Esophagus muscularis mucosa (tissue), 4 donors: ENCODE measurements around the gene UNKL. TPM values are rescaled to one million over a fixed set of nuclear protein-coding genes. Genes with fewer than 3 reads are reported as not detected.

Experiments used
- DNase-seq: peaks from one replicate; pipeline ENCODE4 v3.0.0-alpha.2; 2017; ENCODE audit errors: extremely low spot score
- H3K27ac ChIP-seq, 4 donors: fragments of 200-600 bp; sonication (generic); replicated peaks in 1 of 4; 1 replicate in 3 of 4; 2 replicates in 1 of 4; pipeline ENCODE4 v1.5.1; 2016 to 2019; ENCODE audit warnings: mild to moderate bottlenecking in 1 of 4
- H3K27me3 ChIP-seq, 4 donors: fragments of 200-600 bp; sonication (generic); one replicate each; pipeline versions ENCODE4 v1.5.1 to v1.6.0; 2016 to 2019
- H3K36me3 ChIP-seq, 4 donors: fragments of 200-600 bp; sonication (generic); one replicate each; pipeline ENCODE4 v1.5.1; 2016 to 2019
- H3K4me1 ChIP-seq, 4 donors: fragments of 200-600 bp; sonication (generic); one replicate each; pipeline ENCODE4 v1.5.1; 2016 to 2019
- H3K4me3 ChIP-seq, 4 donors: fragments of 200-600 bp; sonication (generic); 1 replicate in 2 of 4; 2 replicates in 2 of 4; pipeline ENCODE4 v1.5.1; 2016 to 2019; ENCODE audit warnings: mild to moderate bottlenecking in 4 of 4, moderate library complexity in 1 of 4
- H3K9me3 ChIP-seq, 4 donors: fragments of 200-600 bp; sonication (generic); 1 replicate in 3 of 4; 2 replicates in 1 of 4; pipeline ENCODE4 v1.5.1; 2016 to 2019
- EP300 ChIP-seq: sonication (generic); formaldehyde crosslinking; IDR thresholded peaks from one replicate; pipeline ENCODE4 v1.6.1; 2017; ENCODE audit warnings: antibody characterized with exemption
- POLR2A ChIP-seq: fragments of 450-650 bp; IDR thresholded peaks from one replicate; pipeline ENCODE4 v1.6.1; 2017; ENCODE audit warnings: antibody characterized with exemption, moderate library complexity, mild to moderate bottlenecking, low read depth
- POLR2AphosphoS5 ChIP-seq, 2 donors: sonication (generic); formaldehyde crosslinking; IDR thresholded peaks; one replicate each; pipeline ENCODE4 v1.6.1; 2017; ENCODE audit warnings: antibody characterized with exemption in 2 of 2
- WGBS: methylation state at CpG from one replicate; pipeline ENCODE4 v1.1.5; 2018; 5-methylcytosine and 5-hydroxymethylcytosine counted together
- intact Hi-C: fragments of 100-400 bp; cut with DNase I; formaldehyde crosslinking; loops from one replicate; pipeline ENCODE4 v1.15.1; 2023
- total RNA-seq, 4 donors: library from RNA; depleted of rRNA; stranded (reverse); fragments of >200 nt; gene quantifications; one replicate each; pipeline versions ENCODE4 v1.1.0 to v1.2.1, GENCODE V29; 2016
- TF ChIP-seq, protein P1 (sequence below), 3 experiments: fragments of 200-600 bp in 2 of 3; fragments of 450-650 bp in 1 of 3; sonication (generic) in 2 of 3; IDR thresholded peaks; one replicate each; pipeline ENCODE4 v1.5.1; 2017 to 2019; ENCODE audit warnings: antibody characterized with exemption in 3 of 3, mild to moderate bottlenecking in 2 of 3, moderate library complexity in 1 of 3

The UNKL gene
- total RNA-seq, 4 donors from 2014 or later: 9.3 to 23.7 (median 16.5) TPM

DNA sequence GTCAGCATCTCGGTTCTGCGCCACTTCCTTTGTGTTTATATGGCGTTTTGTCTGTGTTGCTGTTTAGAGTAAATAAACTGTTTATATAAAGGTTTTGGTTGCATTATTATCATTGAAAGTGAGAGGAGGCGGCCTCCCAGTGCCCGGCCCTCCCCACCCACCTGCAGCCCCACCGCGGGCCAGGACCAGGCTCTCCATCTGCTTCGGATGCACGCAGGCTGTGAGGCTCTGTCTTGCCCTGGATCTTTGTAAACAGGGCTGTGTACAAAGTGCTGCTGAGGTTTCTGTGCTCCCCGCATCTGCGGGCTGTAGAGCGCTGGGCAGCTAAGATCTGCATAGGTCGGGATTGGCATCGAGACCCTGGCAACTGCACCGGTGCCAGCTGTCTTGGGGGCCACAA is 89.2 kb downstream of the UNKL start:
- peaks cover 0 to 3% (median 0%) of the 10 kb centered on the region in 4 donors for H3K27me3 ChIP-seq
- no peak for DNase-seq
- no peak overlapping the region for H3K27ac ChIP-seq
- intact Hi-C loops: no loop called here
- peaks cover 29 to 68% (median 67%) of the 10 kb centered on the region in 4 donors for H3K36me3 ChIP-seq
- peaks cover 0 to 7% (median 2%) of the 10 kb centered on the region in 4 donors for H3K4me1 ChIP-seq
- H3K9me3 ChIP-seq: peaks cover 0 to 3% (median under 1%) of the 10 kb centered on the region in 4 donors
- H3K4me3 ChIP-seq: no peak overlapping the region
- 84% methylated on average over 9 of the region's 15 CpGs for WGBS
- TF ChIP-seq POLR2A: no peak
- TF ChIP-seq EP300: no peak
- TF ChIP-seq POLR2AphosphoS5 (IDR thresholded peaks at IDR 0.05): no peak
- TF ChIP-seq, protein P1, sequence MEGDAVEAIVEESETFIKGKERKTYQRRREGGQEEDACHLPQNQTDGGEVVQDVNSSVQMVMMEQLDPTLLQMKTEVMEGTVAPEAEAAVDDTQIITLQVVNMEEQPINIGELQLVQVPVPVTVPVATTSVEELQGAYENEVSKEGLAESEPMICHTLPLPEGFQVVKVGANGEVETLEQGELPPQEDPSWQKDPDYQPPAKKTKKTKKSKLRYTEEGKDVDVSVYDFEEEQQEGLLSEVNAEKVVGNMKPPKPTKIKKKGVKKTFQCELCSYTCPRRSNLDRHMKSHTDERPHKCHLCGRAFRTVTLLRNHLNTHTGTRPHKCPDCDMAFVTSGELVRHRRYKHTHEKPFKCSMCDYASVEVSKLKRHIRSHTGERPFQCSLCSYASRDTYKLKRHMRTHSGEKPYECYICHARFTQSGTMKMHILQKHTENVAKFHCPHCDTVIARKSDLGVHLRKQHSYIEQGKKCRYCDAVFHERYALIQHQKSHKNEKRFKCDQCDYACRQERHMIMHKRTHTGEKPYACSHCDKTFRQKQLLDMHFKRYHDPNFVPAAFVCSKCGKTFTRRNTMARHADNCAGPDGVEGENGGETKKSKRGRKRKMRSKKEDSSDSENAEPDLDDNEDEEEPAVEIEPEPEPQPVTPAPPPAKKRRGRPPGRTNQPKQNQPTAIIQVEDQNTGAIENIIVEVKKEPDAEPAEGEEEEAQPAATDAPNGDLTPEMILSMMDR (IDR thresholded peaks at IDR 0.05): no peak

DNA sequence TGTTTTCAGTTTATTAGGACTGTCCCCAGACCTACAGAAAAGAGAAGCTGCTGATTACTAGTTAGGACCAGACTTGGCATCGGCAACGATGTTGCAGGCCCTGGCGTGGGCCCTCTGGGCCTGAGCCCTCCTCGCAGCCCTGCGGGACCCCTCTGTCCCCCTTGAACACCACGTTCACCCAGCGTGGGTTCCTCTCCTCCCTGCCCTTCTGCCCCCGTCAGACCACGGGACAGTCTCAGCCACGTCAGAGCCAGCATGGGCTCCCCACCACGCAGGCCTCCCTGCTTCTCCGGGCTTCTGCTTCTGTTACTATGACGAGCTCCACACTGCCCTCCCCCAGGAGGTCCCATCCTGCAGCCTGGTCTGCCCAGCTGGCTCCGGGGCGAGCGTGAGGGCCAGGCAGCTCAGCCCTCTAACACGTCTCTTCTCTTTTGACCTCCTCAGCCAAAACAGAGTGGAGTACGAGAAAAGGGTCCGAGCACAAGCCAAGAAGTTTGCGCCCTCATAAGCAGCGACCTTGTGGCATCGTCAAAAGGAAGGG is 90.1 kb downstream of the UNKL start:
- no peaks in the 10 kb centered on the region for H3K27me3 ChIP-seq
- H3K4me1 ChIP-seq: peaks cover 0 to 7% (median 2%) of the 10 kb centered on the region in 4 donors
- peaks cover 38 to 77% (median 76%) of the 10 kb centered on the region in 4 donors for H3K36me3 ChIP-seq
- WGBS: 82% methylated on average over 15 of the region's 22 CpGs
- no peak overlapping the region for H3K4me3 ChIP-seq
- intact Hi-C loops: no loop called here
- H3K9me3 ChIP-seq: no peaks in the 10 kb centered on the region
- H3K27ac ChIP-seq: no peak overlapping the region
- TF ChIP-seq, protein P1 (IDR thresholded peaks at IDR 0.05): no peak
- no peak for TF ChIP-seq EP300
- no peak for TF ChIP-seq POLR2AphosphoS5 (IDR thresholded peaks at IDR 0.05)
- no peak for TF ChIP-seq POLR2A
- DNase-seq: no peak

DNA sequence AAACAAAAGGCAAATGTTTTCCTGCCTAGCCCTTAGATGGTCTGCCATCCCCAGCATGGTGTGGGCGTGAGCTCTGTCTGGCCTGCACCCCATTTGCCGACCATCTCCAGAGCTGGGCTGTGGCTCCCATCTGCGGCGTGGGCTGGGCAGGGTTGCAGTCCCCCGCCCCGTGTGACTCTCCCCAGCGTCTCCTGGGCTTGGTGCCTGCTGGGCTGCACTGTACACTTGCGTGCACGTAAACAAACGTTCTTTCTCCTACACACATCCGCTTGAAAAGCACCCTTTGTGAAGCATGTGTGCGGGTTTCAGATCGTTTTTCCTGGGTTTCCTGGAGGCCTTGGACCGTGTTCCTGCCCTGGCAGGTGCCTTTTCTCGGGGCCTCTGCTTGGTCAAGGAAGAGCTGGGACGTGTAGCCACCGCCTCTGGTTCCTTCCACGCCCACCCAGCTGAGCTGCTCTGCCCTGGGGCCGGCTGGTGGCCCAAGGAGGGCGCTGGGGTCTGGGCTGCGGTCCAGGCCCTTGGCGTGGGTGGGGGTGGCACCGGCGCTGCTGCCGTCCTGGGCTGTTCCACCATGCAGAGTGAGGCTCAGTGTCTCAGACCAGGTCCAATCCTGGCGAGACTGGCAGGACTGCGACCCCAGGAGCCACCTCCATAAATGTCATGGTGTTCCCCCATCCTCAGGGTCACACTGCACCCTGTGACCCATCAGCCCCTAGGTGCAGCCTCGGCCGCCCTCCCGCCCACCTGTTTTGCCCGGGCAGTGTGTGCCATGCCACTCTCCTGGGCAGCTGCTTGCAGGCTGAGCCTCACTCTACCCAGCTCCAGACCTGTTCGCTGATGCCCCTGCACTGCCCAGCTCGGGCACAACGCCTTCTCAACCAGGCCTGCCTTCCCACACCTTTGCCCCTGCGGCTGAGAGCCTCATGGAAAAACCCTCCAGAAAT is 90.9 kb downstream of the UNKL start:
- TF ChIP-seq, protein P1 (IDR thresholded peaks at IDR 0.05): no peak
- TF ChIP-seq POLR2AphosphoS5 (IDR thresholded peaks at IDR 0.05): no peak
- TF ChIP-seq POLR2A: no peak
- TF ChIP-seq EP300: no peak
- intact Hi-C loops: no loop called here
- H3K27me3 ChIP-seq: no peaks in the 10 kb centered on the region
- H3K4me1 ChIP-seq: peaks cover 0 to 7% (median 2%) of the 10 kb centered on the region in 4 donors
- no peak overlapping the region for H3K4me3 ChIP-seq
- H3K27ac ChIP-seq: no peak overlapping the region
- H3K36me3 ChIP-seq: peaks cover 46 to 85% (median 84%) of the 10 kb centered on the region in 4 donors
- H3K9me3 ChIP-seq: no peaks in the 10 kb centered on the region
- no peak for DNase-seq
- 84% methylated on average over 22 of the region's 35 CpGs for WGBS

DNA sequence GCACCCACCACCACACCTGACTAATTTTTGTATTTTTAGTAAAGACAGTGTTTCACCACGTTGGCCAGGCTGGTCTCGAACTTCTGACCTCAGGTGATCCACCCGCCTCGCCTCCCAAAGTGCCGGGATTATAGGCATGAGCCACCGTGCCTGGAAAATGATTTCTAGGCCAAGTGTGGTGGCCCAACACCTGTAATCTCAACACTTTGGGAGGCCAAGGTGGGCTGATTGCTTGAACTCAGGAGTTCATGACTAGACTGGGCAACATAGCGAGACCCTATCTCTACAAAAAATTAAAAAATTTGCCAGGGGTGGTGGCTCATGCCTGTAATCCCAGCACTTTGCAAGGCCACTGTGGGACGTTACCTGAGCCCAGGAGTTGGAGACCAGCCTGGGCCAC is 92.1 kb downstream of the UNKL start:
- DNase-seq: no peak
- Histone ChIP-seq H3K4me1 (peaks cover 0 to 7% (median 2%) of the 10 kb centered on the region in 4 donors), H3K36me3 (peaks cover 58 to 96% (median 95%) of the 10 kb centered on the region in 4 donors), H3K4me3 (no peak overlapping the region), H3K27me3 (no peaks in the 10 kb centered on the region), H3K27ac (no peak overlapping the region), H3K9me3 (no peaks in the 10 kb centered on the region)
- intact Hi-C loops: no loop called here
- no peak for TF ChIP-seq EP300
- no peak for TF ChIP-seq POLR2A
- TF ChIP-seq, protein P1 (IDR thresholded peaks at IDR 0.05): no peak
- no peak for TF ChIP-seq POLR2AphosphoS5 (IDR thresholded peaks at IDR 0.05)
- WGBS: 94% methylated on average over 8 of the region's 8 CpGs
